ELF-1 (cell line): ENCODE results near the gene ZNF468.
"Not testable (repeated sequence)": the region's sequence is repeated elsewhere in the genome, so short reads cannot be mapped to it uniquely, and the experiment has no call there.

Source experiments
- DNase-seq: peaks from one replicate; pipeline ENCODE4 v3.0.0-alpha.2; 2016; ENCODE audit warnings: low read depth, low spot score

ZNF468 gene

GRCh38 chr19:52857378-52858191 is at the start of gene ZNF468:
Gene ZNF468, minus strand, starts transcription at chr19:52857619. Its CDS starts 3,347 bp downstream, at chr19:52854272.
- DNase-seq = peak; percentile 92

- DNase-seq = peak; percentile 21
Observed at GRCh38 chr19:52904052-52904780, 46.8 kb upstream of the ZNF468 start.

- no peak for DNase-seq
Observed at GRCh38 chr19:52901842-52902241, 44.4 kb upstream of the ZNF468 start.

- not testable (repeated sequence) for DNase-seq
Observed at GRCh38 chr19:52898596-52898995, 41.2 kb upstream of the ZNF468 start.

- DNase-seq = peak; percentile 88
Observed at GRCh38 chr19:52898101-52898500, 40.7 kb upstream of the ZNF468 start.

- peak; percentile 98 for DNase-seq
Observed at GRCh38 chr19:52897138-52897935, 39.9 kb upstream of the ZNF468 start, which contains the start of gene ZNF320. Gene ZNF320, minus strand, starts transcription at chr19:52897635. Its CDS starts 7,380 bp downstream, at chr19:52890255.

- DNase-seq = peak; percentile 71
Observed at GRCh38 chr19:52896431-52897137, 39.2 kb upstream of the ZNF468 start.

GRCh38 chr19:52891336-52891735 is 33.9 kb upstream of the ZNF468 start:
- DNase-seq = no peak

- peak; percentile 45 for DNase-seq
Observed at GRCh38 chr19:52889931-52890330, 32.5 kb upstream of the ZNF468 start.

GRCh38 chr19:52889076-52889475 is 31.7 kb upstream of the ZNF468 start:
- DNase-seq = no peak

- DNase-seq = no peak
Observed at GRCh38 chr19:52880895-52881389, 23.5 kb upstream of the ZNF468 start.

- DNase-seq = peak; percentile 54
Observed at GRCh38 chr19:52872996-52873395, 15.6 kb upstream of the ZNF468 start.

GRCh38 chr19:52871466-52871865 is 14.0 kb upstream of the ZNF468 start:
- DNase-seq = no peak

- DNase-seq = peak; percentile 36
Observed at GRCh38 chr19:52868031-52868430, 10.6 kb upstream of the ZNF468 start.

- DNase-seq = not testable (repeated sequence)
Observed at GRCh38 chr19:52856540-52857377, 660 bp downstream of the ZNF468 start.

GRCh38 chr19:52847352-52847751 is 10.1 kb downstream of the ZNF468 start:
- DNase-seq = not testable (repeated sequence)

GRCh38 chr19:52840825-52841465 is 16.5 kb downstream of the ZNF468 start:
- not testable (repeated sequence) for DNase-seq

- not testable (repeated sequence) for DNase-seq
Observed at GRCh38 chr19:52834289-52834688, 23.1 kb downstream of the ZNF468 start.

- not testable (repeated sequence) for DNase-seq
Observed at GRCh38 chr19:52833541-52833940, 23.9 kb downstream of the ZNF468 start.
